Esophagus mucosa (tissue), 1 donor: ENCODE measurements around the gene CHRND. TPM values are rescaled to one million over a fixed set of nuclear protein-coding genes. Genes with fewer than 3 reads are reported as not detected.

Experiments used
- ATAC-seq: fragments of 200-7000 bp; cut with Tn5 transposase; one replicate; pipeline ENCODE4 v1.9.1; 2020
- total RNA-seq: library from RNA; stranded (reverse); gene quantifications from one replicate; pipeline ENCODE4 v1.2.4, GENCODE V29; 2023
- donor health status: DM: yes; HTN: yes; CAD: no.

The CHRND gene
- total RNA-seq, 1 donor from 2014 or later: not detected

- no peak for ATAC-seq
Observed at GRCh38 chr2:232488097-232488711, 37.8 kb upstream of the CHRND start.

- ATAC-seq: no peak
Observed at GRCh38 chr2:232488721-232489300, 37.1 kb upstream of the CHRND start.

GRCh38 chr2:232489516-232490220 is 36.3 kb upstream of the CHRND start:
- no peak for ATAC-seq

- no peak for ATAC-seq
Observed at GRCh38 chr2:232490221-232491138, 35.5 kb upstream of the CHRND start.

GRCh38 chr2:232491139-232491780 is 34.7 kb upstream of the CHRND start:
- ATAC-seq: no peak

- no peak for ATAC-seq
Observed at GRCh38 chr2:232492236-232492848, 33.6 kb upstream of the CHRND start.

- ATAC-seq: no peak
Observed at GRCh38 chr2:232492963-232493700, 32.8 kb upstream of the CHRND start.

GRCh38 chr2:232493701-232494474 is 32.1 kb upstream of the CHRND start:
- no peak for ATAC-seq

GRCh38 chr2:232494542-232494941 is 31.4 kb upstream of the CHRND start:
- ATAC-seq: no peak

GRCh38 chr2:232495292-232495691 is 30.7 kb upstream of the CHRND start:
- no peak for ATAC-seq

- no peak for ATAC-seq
Observed at GRCh38 chr2:232496501-232497270, 29.3 kb upstream of the CHRND start.

- ATAC-seq: no peak
Observed at GRCh38 chr2:232497348-232497747, 28.6 kb upstream of the CHRND start.

GRCh38 chr2:232498452-232498851 is 27.5 kb upstream of the CHRND start:
- no peak for ATAC-seq

- ATAC-seq: no peak
Observed at GRCh38 chr2:232501331-232501771, 24.6 kb upstream of the CHRND start.

GRCh38 chr2:232501794-232502390 is 24.1 kb upstream of the CHRND start:
- no peak for ATAC-seq

- ATAC-seq: peak; percentile 9
Observed at GRCh38 chr2:232502511-232502910, 23.4 kb upstream of the CHRND start.

GRCh38 chr2:232502911-232503808 is 22.8 kb upstream of the CHRND start:
- ATAC-seq: peak; percentile 4

- ATAC-seq: no peak
Observed at GRCh38 chr2:232503809-232504323, 22.1 kb upstream of the CHRND start.
